ENCODE results near the gene CASR. TPM values are rescaled to one million over a fixed set of nuclear protein-coding genes. Genes with fewer than 3 reads are reported as not detected.

Gene CASR
- polyA plus RNA-seq, 1 of the 3 experiments (the other 2 are of a cell fraction) = not detected

GRCh38 chr3:122313281-122313680 is 129.8 kb downstream of the CASR start (continued):
- TF ChIP-seq ZBTB33 (IDR thresholded peaks at IDR 0.05; ENCODE audit: borderline replicate concordance, low read depth) (no peak), RAD21 (IDR thresholded peaks at IDR 0.05; ENCODE audit: low read length) (no peak), EZH2phosphoT487 (IDR thresholded peaks at IDR 0.05; ENCODE audit: borderline replicate concordance, low read depth) (no peak), ELF1 (IDR thresholded peaks at IDR 0.05) (no peak)

GRCh38 chr3:122314228-122314876 is 130.9 kb downstream of the CASR start:
- POLR2A ChIA-PET = no interaction called here
- H3K4me1 ChIP-seq (ENCODE audit: control insufficient read depth in 1 of 2, insufficient read depth in 2 of 2, low read depth in 1 of 2, low read length in 1 of 2) = no peaks in the 10 kb centered on the region
- H3K9me2 ChIP-seq = no peaks in the 10 kb centered on the region
- H3K79me2 ChIP-seq (ENCODE audit: insufficient read depth) = no peaks in the 10 kb centered on the region
- H3K27me3 ChIP-seq (ENCODE audit: insufficient read depth) = peaks cover 9% of the 10 kb centered on the region; the same call in 1 of the 2 replicates
- no peak for DNase-seq
- H3K9ac ChIP-seq = no peak overlapping the region
- no peak for TF ChIP-seq TCF12 (IDR thresholded peaks at IDR 0.05)
- TF ChIP-seq SIN3A (IDR thresholded peaks at IDR 0.05; ENCODE audit: borderline replicate concordance, low read depth, low read length) = no peak
- TF ChIP-seq MEF2A (IDR thresholded peaks at IDR 0.05; ENCODE audit: borderline replicate concordance, low read depth) = no peak
- TF ChIP-seq PBX3 (IDR thresholded peaks at IDR 0.05) = no peak
- TF ChIP-seq EZH2phosphoT487 (IDR thresholded peaks at IDR 0.05; ENCODE audit: borderline replicate concordance, low read depth) = no peak
- TF ChIP-seq CTCF (IDR thresholded peaks at IDR 0.05) = no peak
- TF ChIP-seq EP300 (IDR thresholded peaks at IDR 0.05; ENCODE audit: borderline replicate concordance in 1 of 2, low read depth in 1 of 2, low read length in 1 of 2) = no peak
- no peak for TF ChIP-seq GATA2 (CRISPR knock-in tag; IDR thresholded peaks at IDR 0.05)
- no peak for TF ChIP-seq FOSL2 (IDR thresholded peaks at IDR 0.05; ENCODE audit: borderline replicate concordance, low read depth)
- no peak for TF ChIP-seq MXI1 (IDR thresholded peaks at IDR 0.05; ENCODE audit: low read depth, low read length)
- TF ChIP-seq YY1 (IDR thresholded peaks at IDR 0.05; ENCODE audit: low read depth) = no peak
- no peak for TF ChIP-seq USF2 (IDR thresholded peaks at IDR 0.05; ENCODE audit: borderline replicate concordance, low read depth, low read length)
- no peak for TF ChIP-seq ZBTB33 (IDR thresholded peaks at IDR 0.05; ENCODE audit: borderline replicate concordance, low read depth)
- TF ChIP-seq NFIC (IDR thresholded peaks at IDR 0.05; ENCODE audit: borderline replicate concordance) = no peak
- no peak for TF ChIP-seq IRF3 (IDR thresholded peaks at IDR 0.05; ENCODE audit: low read depth, low read length)
- TF ChIP-seq ELF1 (IDR thresholded peaks at IDR 0.05) = no peak
- TF ChIP-seq FOXJ3 (CRISPR knock-in tag; IDR thresholded peaks at IDR 0.05) = no peak
- TF ChIP-seq NRF1 (IDR thresholded peaks at IDR 0.05; ENCODE audit: low read depth, low read length) = no peak
- TF ChIP-seq SMC3 (IDR thresholded peaks at IDR 0.05; ENCODE audit: low read depth, low read length) = no peak
- no peak for TF ChIP-seq RCOR1 (IDR thresholded peaks at IDR 0.05; ENCODE audit: low read length)
- no peak overlapping the region for H3K27ac ChIP-seq (ENCODE audit: low read depth in 2 of 2, low read length in 1 of 2)
- no peak overlapping the region for H3K4me2 ChIP-seq
- H3K36me3 ChIP-seq (replicated peaks in 1 of 2; ENCODE audit: control insufficient read depth in 1 of 2, insufficient read depth in 2 of 2, low read length in 1 of 2) = no peaks in the 10 kb centered on the region
- H3K9me3 ChIP-seq = no peaks in the 10 kb centered on the region
- 3% methylated on average over 2 of the region's 2 CpGs for WGBS (ENCODE audit: low lambda C conversion rate)
- no peak overlapping the region for H3K4me3 ChIP-seq (ENCODE audit: low read depth in 2 of 2, low read length in 1 of 2)
- no peaks in the 10 kb centered on the region for H4K20me1 ChIP-seq (ENCODE audit: insufficient read depth)
- no peaks in the 10 kb centered on the region for H3F3A ChIP-seq (replicated peaks; ENCODE audit: insufficient read depth)
- CTCF ChIA-PET = interaction anchor here (1.0 to 1.6 kb wide), 2 partner anchors 8 to 55 kb away, joined by 4 to 6 read pairs; no protein-coding TSS in a partner anchor
- no peak overlapping the region for H2AFZ ChIP-seq (ENCODE audit: low read depth)
